Uterus (tissue), 4 donors: ENCODE results near the gene PEDS1. TPM values are rescaled to one million over a fixed set of nuclear protein-coding genes. Genes with fewer than 3 reads are reported as not detected.
A peak's percentile ranks its signal among the peaks of the same experiment; 100 is the strongest.

Experiments
- DNase-seq, 2 donors: peaks; one replicate each; pipeline ENCODE4 v3.0.0-alpha.2; 2019 to 2020
- H3K27ac ChIP-seq, 2 donors: fragments of 200-600 bp; sonication (generic); 1 replicate in 1 of 2; 2 replicates in 1 of 2; pipeline ENCODE4 v1.5.1; 2016 to 2018
- H3K27me3 ChIP-seq, 2 donors: fragments of 200-600 bp; sonication (generic); one replicate each; pipeline ENCODE4 v1.5.1; 2018 to 2019; ENCODE audit warnings: control low read depth in 1 of 2
- H3K36me3 ChIP-seq, 2 donors: fragments of 200-600 bp; sonication (generic); one replicate each; pipeline ENCODE4 v1.5.1; 2019; ENCODE audit warnings: control low read depth in 1 of 2
- H3K4me1 ChIP-seq, 2 donors: fragments of 200-600 bp; sonication (generic); one replicate each; pipeline ENCODE4 v1.5.1; 2018 to 2019; ENCODE audit warnings: control low read depth in 1 of 2
- H3K4me3 ChIP-seq, 2 donors: fragments of 200-600 bp; sonication (generic); 1 replicate in 1 of 2; 2 replicates in 1 of 2; pipeline ENCODE4 v1.5.1; 2018 to 2019; ENCODE audit warnings: mild to moderate bottlenecking in 1 of 2
- H3K9me3 ChIP-seq, 2 donors: fragments of 200-600 bp; sonication (generic); one replicate each; pipeline ENCODE4 v1.5.1; 2019; ENCODE audit warnings: control low read depth in 1 of 2
- POLR2A ChIP-seq, 2 donors: fragments of 450-650 bp; IDR thresholded peaks; one replicate each; pipeline ENCODE4 v1.6.1; 2016; ENCODE audit warnings: antibody characterized with exemption in 2 of 2, mild to moderate bottlenecking in 1 of 2, moderate library complexity in 1 of 2
- intact Hi-C: fragments of 100-400 bp; cut with DNase I; formaldehyde crosslinking; loops from one replicate; pipeline ENCODE4 v1.15.1; 2023; ENCODE audit warnings: low total_unique reads
- total RNA-seq, 4 donors: library from RNA; depleted of rRNA in 3 of 4; stranded (reverse); fragments of >200 nt in 3 of 4; gene quantifications; one replicate each; pipeline versions ENCODE4 v1.1.0 to v1.2.4, GENCODE V29; 2014 to 2023
- TF ChIP-seq, protein P1 (sequence below), 4 experiments: fragments of 200-600 bp in 2 of 4; fragments of 450-650 bp in 2 of 4; sonication (generic) in 2 of 4; IDR thresholded peaks; one replicate each; pipeline ENCODE4 v1.5.1; 2016 to 2019; ENCODE audit warnings: antibody characterized with exemption in 4 of 4, mild to moderate bottlenecking in 2 of 4, moderate library complexity in 1 of 4
- donor health status: DM: yes; HTN: yes; CAD: no.

The PEDS1 gene
- total RNA-seq, 4 donors from 2014 or later, result 1.5 to 19.8 (median 6.1) TPM

DNA sequence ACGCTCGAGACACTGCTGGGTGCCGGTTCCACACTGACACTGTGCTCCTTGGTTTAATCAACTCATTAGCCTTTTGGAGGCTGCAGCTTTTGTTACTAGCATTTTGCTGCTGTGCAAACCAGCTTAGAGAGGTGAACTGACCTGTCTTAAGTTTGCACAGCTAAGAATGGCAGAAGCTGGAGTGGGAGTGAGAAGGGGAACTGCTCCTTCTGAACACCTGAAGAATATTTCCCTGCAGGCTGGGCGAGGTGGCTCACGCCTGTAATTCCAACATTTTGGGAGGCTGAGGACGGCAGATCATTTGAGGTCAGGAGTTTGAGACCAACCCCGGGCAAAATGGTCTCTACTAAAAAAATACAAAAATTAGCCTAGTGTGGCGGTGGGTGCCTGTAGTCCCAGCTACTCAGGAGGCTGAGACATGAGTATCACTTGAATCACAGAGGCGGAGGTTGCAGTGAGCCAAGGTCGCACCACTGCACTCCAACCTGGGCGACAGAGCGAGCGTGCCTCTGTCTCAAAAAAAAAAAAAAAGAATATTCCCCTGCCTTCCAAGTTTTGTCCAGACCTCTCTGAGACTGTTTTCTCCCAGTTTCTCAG is 42.1 kb upstream of the PEDS1 start:
- H3K4me1 ChIP-seq, result no peaks in the 10 kb centered on the region
- no peak for DNase-seq
- peak overlapping the region; percentile 100 for H3K27ac ChIP-seq
- no peaks in the 10 kb centered on the region for H3K9me3 ChIP-seq
- no peak overlapping the region for H3K4me3 ChIP-seq
- no peaks in the 10 kb centered on the region for H3K36me3 ChIP-seq
- intact Hi-C loops, result loop anchor here (10.0 kb wide), 1 partner anchor 89 kb away; no protein-coding TSS in a partner anchor
- no peak for TF ChIP-seq POLR2A (IDR thresholded peaks at IDR 0.05)
- TF ChIP-seq, protein P1, sequence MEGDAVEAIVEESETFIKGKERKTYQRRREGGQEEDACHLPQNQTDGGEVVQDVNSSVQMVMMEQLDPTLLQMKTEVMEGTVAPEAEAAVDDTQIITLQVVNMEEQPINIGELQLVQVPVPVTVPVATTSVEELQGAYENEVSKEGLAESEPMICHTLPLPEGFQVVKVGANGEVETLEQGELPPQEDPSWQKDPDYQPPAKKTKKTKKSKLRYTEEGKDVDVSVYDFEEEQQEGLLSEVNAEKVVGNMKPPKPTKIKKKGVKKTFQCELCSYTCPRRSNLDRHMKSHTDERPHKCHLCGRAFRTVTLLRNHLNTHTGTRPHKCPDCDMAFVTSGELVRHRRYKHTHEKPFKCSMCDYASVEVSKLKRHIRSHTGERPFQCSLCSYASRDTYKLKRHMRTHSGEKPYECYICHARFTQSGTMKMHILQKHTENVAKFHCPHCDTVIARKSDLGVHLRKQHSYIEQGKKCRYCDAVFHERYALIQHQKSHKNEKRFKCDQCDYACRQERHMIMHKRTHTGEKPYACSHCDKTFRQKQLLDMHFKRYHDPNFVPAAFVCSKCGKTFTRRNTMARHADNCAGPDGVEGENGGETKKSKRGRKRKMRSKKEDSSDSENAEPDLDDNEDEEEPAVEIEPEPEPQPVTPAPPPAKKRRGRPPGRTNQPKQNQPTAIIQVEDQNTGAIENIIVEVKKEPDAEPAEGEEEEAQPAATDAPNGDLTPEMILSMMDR (IDR thresholded peaks at IDR 0.05), result no peak
- H3K27me3 ChIP-seq, result no peaks in the 10 kb centered on the region

DNA sequence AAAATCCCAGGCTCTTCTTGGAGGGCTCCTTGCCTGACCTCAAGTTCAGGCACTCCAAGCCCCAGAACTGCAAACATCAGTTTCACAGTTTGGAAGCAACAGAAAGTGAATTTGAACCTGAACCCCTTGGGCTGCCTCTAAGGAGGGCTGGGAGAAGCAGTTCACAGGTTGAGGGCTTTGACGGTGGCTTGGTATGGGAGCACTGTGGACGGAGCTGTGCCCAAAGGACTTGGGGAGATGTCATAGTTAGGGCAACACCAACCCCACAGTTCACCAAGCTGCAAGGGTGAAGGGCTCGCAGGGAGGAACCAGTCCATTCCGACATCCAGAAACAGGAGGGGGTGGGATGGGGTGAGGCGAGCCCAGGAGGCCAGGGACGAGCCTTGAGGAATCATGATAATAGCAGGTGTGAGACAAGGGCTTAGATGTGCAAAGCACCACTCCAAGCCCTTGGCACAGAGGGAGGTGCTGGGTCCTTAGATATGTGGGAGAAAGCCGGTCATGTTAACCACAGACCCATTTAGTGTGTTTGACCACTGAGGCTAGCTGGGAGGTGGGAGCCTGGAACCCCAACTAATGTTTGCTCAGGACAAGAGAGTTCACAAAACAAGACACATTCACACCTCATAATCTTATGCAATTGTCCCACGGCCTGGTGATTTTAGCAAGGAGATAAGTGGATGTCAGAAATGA is 41.5 kb upstream of the PEDS1 start:
- Histone ChIP-seq H3K4me1 (peaks cover 0 to 2% of the 10 kb centered on the region in 2 donors), H3K36me3 (no peaks in the 10 kb centered on the region), H3K27ac (peak overlapping the region; percentile 100), H3K9me3 (no peaks in the 10 kb centered on the region), H3K27me3 (no peaks in the 10 kb centered on the region), H3K4me3 (peak overlapping the region; percentile 56 to 97)
- TF ChIP-seq, protein P1 (IDR thresholded peaks at IDR 0.05), result no peak
- intact Hi-C loops, result loop anchor here (10.0 kb wide), 1 partner anchor 90 kb away; no protein-coding TSS in a partner anchor
- DNase-seq, result no peak

DNA sequence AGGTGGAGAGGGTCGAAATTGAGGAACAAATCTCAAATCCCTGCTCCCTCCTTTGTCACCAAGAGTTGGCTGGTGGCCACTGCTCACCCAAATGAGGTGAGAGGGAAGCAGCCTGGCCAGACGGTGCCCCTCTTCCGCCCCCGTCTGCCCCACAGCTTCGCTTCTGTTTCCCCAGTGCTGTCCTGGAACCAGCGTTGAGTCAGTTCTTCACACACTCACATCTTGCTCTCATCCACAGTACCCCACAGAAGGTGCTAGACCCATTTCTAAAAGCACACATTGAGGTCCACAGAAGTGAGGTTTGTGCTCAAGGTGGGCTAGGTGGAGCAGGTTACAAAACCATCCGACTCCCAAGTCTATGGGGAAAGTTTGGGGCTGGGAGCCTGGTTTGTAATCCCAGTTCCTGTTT is 40.9 kb upstream of the PEDS1 start:
- peaks cover 0 to 4% of the 10 kb centered on the region in 2 donors for H3K4me1 ChIP-seq
- DNase-seq, result no peak
- H3K36me3 ChIP-seq, result no peaks in the 10 kb centered on the region
- H3K27me3 ChIP-seq, result no peaks in the 10 kb centered on the region
- intact Hi-C loops, result loop anchor here (10.0 kb wide), 1 partner anchor 90 kb away; no protein-coding TSS in a partner anchor
- TF ChIP-seq POLR2A (IDR thresholded peaks at IDR 0.05), result no peak
- TF ChIP-seq, protein P1 (IDR thresholded peaks at IDR 0.05), result no peak
- peak overlapping the region; percentile 100 for H3K27ac ChIP-seq
- H3K4me3 ChIP-seq, result peak overlapping the region; percentile 56 to 97
- H3K9me3 ChIP-seq, result no peaks in the 10 kb centered on the region

DNA sequence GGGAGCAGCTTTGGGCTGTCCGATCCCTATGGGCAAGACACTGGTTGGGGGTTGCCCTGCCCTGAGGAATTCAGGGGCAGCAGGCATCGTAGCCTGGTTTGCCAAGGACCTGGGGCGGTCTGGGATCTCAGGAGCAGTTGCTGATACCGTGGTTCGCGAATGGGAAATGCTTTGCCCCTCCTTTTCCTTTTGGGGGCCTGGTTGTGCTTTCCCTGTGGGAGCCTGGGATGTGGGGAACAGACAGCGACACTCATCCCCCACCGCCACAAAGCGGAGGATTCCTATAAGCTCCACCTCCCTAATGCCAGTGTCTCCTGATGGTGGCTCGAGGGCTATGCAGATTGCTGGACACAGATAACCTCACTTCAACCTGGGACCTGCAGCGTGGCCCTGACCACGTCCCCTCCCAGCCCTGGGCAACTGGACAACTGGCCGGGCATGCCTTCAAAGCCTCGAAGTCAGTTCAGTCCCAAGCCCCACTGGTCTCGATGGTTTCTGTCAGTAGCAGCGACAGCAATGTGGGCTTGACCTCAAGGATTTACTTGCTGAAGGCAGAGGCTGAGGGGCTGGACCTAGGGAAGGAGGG is 40.4 kb upstream of the PEDS1 start:
- H3K9me3 ChIP-seq, result no peaks in the 10 kb centered on the region
- no peaks in the 10 kb centered on the region for H3K27me3 ChIP-seq
- H3K4me1 ChIP-seq, result peaks cover 0 to 4% of the 10 kb centered on the region in 2 donors
- DNase-seq, result no peak
- H3K27ac ChIP-seq, result peak overlapping the region; percentile 100
- TF ChIP-seq, protein P1 (IDR thresholded peaks at IDR 0.05), result no peak
- no peak for TF ChIP-seq POLR2A (IDR thresholded peaks at IDR 0.05)
- intact Hi-C loops, result loop anchor here (10.0 kb wide), 1 partner anchor 91 kb away; no protein-coding TSS in a partner anchor
- peak overlapping the region; percentile 56 to 97 for H3K4me3 ChIP-seq
- no peaks in the 10 kb centered on the region for H3K36me3 ChIP-seq
